Measurements from ENCODE around the gene SIPA1L3. TPM values are rescaled to one million over a fixed set of nuclear protein-coding genes. Genes with fewer than 3 reads are reported as not detected.

SIPA1L3 gene
- total and polyA plus RNA-seq, 9 of the 15 experiments (the other 6 are each of a cell fraction or from before 2014, with no cell fraction given), result 0.01 to 6.1 (median 2.5) TPM

- TF ChIP-seq RREB1 (CRISPR knock-in tag; IDR thresholded peaks at IDR 0.05) (no peak), HNRNPH1 (optimal IDR thresholded peaks at IDR 0.05; ENCODE audit: low read depth, low read length) (no peak), SRSF7 (optimal IDR thresholded peaks at IDR 0.05; ENCODE audit: low read depth, low read length) (no peak), EWSR1 (IDR thresholded peaks at IDR 0.05; ENCODE audit: borderline replicate concordance, low read depth, partially characterized antibody) (no peak), SNAPC5 (CRISPR knock-in tag; IDR thresholded peaks at IDR 0.05) (no peak), MCM5 (IDR thresholded peaks at IDR 0.05; ENCODE audit: low read depth) (no peak), PBX2 (CRISPR knock-in tag; IDR thresholded peaks at IDR 0.05; ENCODE audit: low read depth) (no peak), PBX2 (tag; conservative IDR thresholded peaks at IDR 0.05; ENCODE audit: low read depth) (0 out of 2 replicates have a peak, but pooled peaks have one; percentile 24), ZNF507 (tag; conservative IDR thresholded peaks at IDR 0.05) (no peak), BCL6 (CRISPR knock-in tag; IDR thresholded peaks at IDR 0.05) (no peak), CCNT2 (IDR thresholded peaks at IDR 0.05; ENCODE audit: borderline replicate concordance, extremely low read depth, insufficient read length, low read depth, low read length) (no peak), NR2C2 (CRISPR knock-in tag; IDR thresholded peaks at IDR 0.05) (no peak), NR2C2 (tag; IDR thresholded peaks at IDR 0.05) (no peak), TAF7 (tag; IDR thresholded peaks at IDR 0.05) (no peak), C11orf30 (IDR thresholded peaks at IDR 0.05; ENCODE audit: low read depth) (no peak), FOS (IDR thresholded peaks at IDR 0.05; ENCODE audit: extremely low read depth, insufficient read length) (no peak), ESRRA (IDR thresholded peaks at IDR 0.05; ENCODE audit: borderline replicate concordance, low read depth) (peak; percentile 42; the same call in 1 of the 2 replicates), BDP1 (IDR thresholded peaks at IDR 0.05; ENCODE audit: insufficient read depth, insufficient read length) (no peak)
- TF ChIP-seq, protein P1, sequence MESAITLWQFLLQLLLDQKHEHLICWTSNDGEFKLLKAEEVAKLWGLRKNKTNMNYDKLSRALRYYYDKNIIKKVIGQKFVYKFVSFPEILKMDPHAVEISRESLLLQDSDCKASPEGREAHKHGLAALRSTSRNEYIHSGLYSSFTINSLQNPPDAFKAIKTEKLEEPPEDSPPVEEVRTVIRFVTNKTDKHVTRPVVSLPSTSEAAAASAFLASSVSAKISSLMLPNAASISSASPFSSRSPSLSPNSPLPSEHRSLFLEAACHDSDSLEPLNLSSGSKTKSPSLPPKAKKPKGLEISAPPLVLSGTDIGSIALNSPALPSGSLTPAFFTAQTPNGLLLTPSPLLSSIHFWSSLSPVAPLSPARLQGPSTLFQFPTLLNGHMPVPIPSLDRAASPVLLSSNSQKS (CRISPR knock-in tag; IDR thresholded peaks at IDR 0.05), result no peak
- TF ChIP-seq, protein P2, sequence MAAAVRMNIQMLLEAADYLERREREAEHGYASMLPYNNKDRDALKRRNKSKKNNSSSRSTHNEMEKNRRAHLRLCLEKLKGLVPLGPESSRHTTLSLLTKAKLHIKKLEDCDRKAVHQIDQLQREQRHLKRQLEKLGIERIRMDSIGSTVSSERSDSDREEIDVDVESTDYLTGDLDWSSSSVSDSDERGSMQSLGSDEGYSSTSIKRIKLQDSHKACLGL (CRISPR knock-in tag; IDR thresholded peaks at IDR 0.05; ENCODE audit: borderline replicate concordance, poor library complexity, severe bottlenecking), result no peak
These were observed 36.5 kb downstream of the SIPA1L3 start (continued) for GRCh38 chr19:37943480-37943879.

Measured in K562 (cell line).